T-helper 2 cell treated with Interferon-gamma antibody and Interleukin-4, amounts not matched to agents 5 μg/mL and 100 μg/mL, for 36 hours (primary cell): Measurements from ENCODE around the gene OAF.
"Not testable (repeated sequence)": the region's sequence is repeated elsewhere in the genome, so short reads cannot be mapped to it uniquely, and the experiment has no call there.

ENCODE experiments used
- DNase-seq: peaks from one replicate; pipeline ENCODE4 v3.0.0; 2021; ENCODE audit warnings: low spot score
- H3K27ac Mint-ChIP-seq: one replicate; pipeline ENCODE4 v1.8.0; 2021; ENCODE audit warnings: mild to moderate bottlenecking, mixed read lengths
- H3K27me3 Mint-ChIP-seq: one replicate; pipeline ENCODE4 v1.8.0; 2021; ENCODE audit warnings: low read depth, mixed read lengths
- H3K36me3 Mint-ChIP-seq: one replicate; pipeline ENCODE4 v1.8.0; 2021; ENCODE audit warnings: low read depth, mixed read lengths
- H3K4me1 Mint-ChIP-seq: one replicate; pipeline ENCODE4 v1.8.0; 2021; ENCODE audit warnings: low read depth, mixed read lengths
- H3K4me3 Mint-ChIP-seq: one replicate; pipeline ENCODE4 v1.8.0; 2022; ENCODE audit warnings: mild to moderate bottlenecking, moderate library complexity, mixed read lengths
- H3K9me3 Mint-ChIP-seq: one replicate; pipeline ENCODE4 v1.8.0; 2021; ENCODE audit warnings: mixed read lengths

OAF gene

GRCh38 chr11:120179057-120179672 lies 31.7 kb upstream of the OAF start:
- peaks cover 16% of the 10 kb centered on the region for H3K27me3 Mint-ChIP-seq
- H3K36me3 Mint-ChIP-seq = no peaks in the 10 kb centered on the region
- no peak for DNase-seq
- H3K27ac Mint-ChIP-seq = no peak overlapping the region
- no peak overlapping the region for H3K4me3 Mint-ChIP-seq
- no peaks in the 10 kb centered on the region for H3K4me1 Mint-ChIP-seq
- no peaks in the 10 kb centered on the region for H3K9me3 Mint-ChIP-seq

- not testable (repeated sequence) for H3K9me3 Mint-ChIP-seq, H3K27ac Mint-ChIP-seq, H3K4me3 Mint-ChIP-seq, H3K27me3 Mint-ChIP-seq, H3K36me3 Mint-ChIP-seq, H3K4me1 Mint-ChIP-seq, DNase-seq
These were observed 30.8 kb upstream of the OAF start for GRCh38 chr11:120180063-120180462.

- Mint-ChIP-seq H3K9me3 (no peaks in the 10 kb centered on the region), H3K27me3 (peaks cover 7% of the 10 kb centered on the region), H3K4me1 (no peaks in the 10 kb centered on the region), H3K27ac (no peak overlapping the region), H3K36me3 (no peaks in the 10 kb centered on the region), H3K4me3 (no peak overlapping the region)
- no peak for DNase-seq
These were observed 30.1 kb upstream of the OAF start for GRCh38 chr11:120180551-120181232.

GRCh38 chr11:120181376-120181975 lies 29.4 kb upstream of the OAF start:
- no peak for DNase-seq
- H3K27me3 Mint-ChIP-seq = peaks cover 12% of the 10 kb centered on the region
- H3K9me3 Mint-ChIP-seq = no peaks in the 10 kb centered on the region
- H3K27ac Mint-ChIP-seq = no peak overlapping the region
- no peaks in the 10 kb centered on the region for H3K36me3 Mint-ChIP-seq
- no peak overlapping the region for H3K4me3 Mint-ChIP-seq
- no peaks in the 10 kb centered on the region for H3K4me1 Mint-ChIP-seq

- H3K4me1 Mint-ChIP-seq = no peaks in the 10 kb centered on the region
- H3K27me3 Mint-ChIP-seq = peaks cover 13% of the 10 kb centered on the region
- H3K9me3 Mint-ChIP-seq = no peaks in the 10 kb centered on the region
- no peak overlapping the region for H3K27ac Mint-ChIP-seq
- no peak for DNase-seq
- H3K4me3 Mint-ChIP-seq = no peak overlapping the region
- no peaks in the 10 kb centered on the region for H3K36me3 Mint-ChIP-seq
These were observed 28.5 kb upstream of the OAF start for GRCh38 chr11:120182372-120182771.

GRCh38 chr11:120182790-120183491 lies 27.9 kb upstream of the OAF start:
- Mint-ChIP-seq H3K4me1 (no peaks in the 10 kb centered on the region), H3K4me3 (no peak overlapping the region), H3K27me3 (peaks cover 12% of the 10 kb centered on the region), H3K27ac (no peak overlapping the region), H3K36me3 (no peaks in the 10 kb centered on the region), H3K9me3 (no peaks in the 10 kb centered on the region)
- DNase-seq = no peak

- no peak for DNase-seq
- Mint-ChIP-seq H3K36me3 (no peaks in the 10 kb centered on the region), H3K9me3 (no peaks in the 10 kb centered on the region), H3K27ac (no peak overlapping the region), H3K4me3 (no peak overlapping the region), H3K4me1 (no peaks in the 10 kb centered on the region), H3K27me3 (peaks cover 12% of the 10 kb centered on the region)
These were observed 27.1 kb upstream of the OAF start for GRCh38 chr11:120183701-120184141.

GRCh38 chr11:120184371-120184945 lies 26.4 kb upstream of the OAF start:
- no peak for DNase-seq
- H3K9me3 Mint-ChIP-seq = no peaks in the 10 kb centered on the region
- no peak overlapping the region for H3K4me3 Mint-ChIP-seq
- no peaks in the 10 kb centered on the region for H3K4me1 Mint-ChIP-seq
- H3K27me3 Mint-ChIP-seq = peaks cover 12% of the 10 kb centered on the region
- no peaks in the 10 kb centered on the region for H3K36me3 Mint-ChIP-seq
- H3K27ac Mint-ChIP-seq = no peak overlapping the region

- Mint-ChIP-seq H3K4me3 (no peak overlapping the region), H3K27ac (no peak overlapping the region), H3K4me1 (no peaks in the 10 kb centered on the region), H3K36me3 (no peaks in the 10 kb centered on the region), H3K9me3 (no peaks in the 10 kb centered on the region), H3K27me3 (peaks cover 12% of the 10 kb centered on the region)
- DNase-seq = no peak
These were observed 25.7 kb upstream of the OAF start for GRCh38 chr11:120184946-120185705.

- DNase-seq = no peak
- Mint-ChIP-seq H3K27me3 (peaks cover 12% of the 10 kb centered on the region), H3K4me1 (no peaks in the 10 kb centered on the region), H3K9me3 (no peaks in the 10 kb centered on the region), H3K36me3 (no peaks in the 10 kb centered on the region), H3K27ac (no peak overlapping the region), H3K4me3 (no peak overlapping the region)
These were observed 25.0 kb upstream of the OAF start for GRCh38 chr11:120185706-120186455.

- H3K36me3 Mint-ChIP-seq = no peaks in the 10 kb centered on the region
- no peak for DNase-seq
- H3K9me3 Mint-ChIP-seq = no peaks in the 10 kb centered on the region
- no peaks in the 10 kb centered on the region for H3K4me1 Mint-ChIP-seq
- H3K27me3 Mint-ChIP-seq = peaks cover 12% of the 10 kb centered on the region
- H3K4me3 Mint-ChIP-seq = no peak overlapping the region
- no peak overlapping the region for H3K27ac Mint-ChIP-seq
These were observed 24.4 kb upstream of the OAF start for GRCh38 chr11:120186456-120186773.

- H3K27me3 Mint-ChIP-seq = peaks cover 12% of the 10 kb centered on the region
These were observed 23.8 kb upstream of the OAF start for GRCh38 chr11:120186774-120187591.

More at GRCh38 chr11:120186774-120187591, 23.8 kb upstream of the OAF start:
- peak; percentile 44 for DNase-seq
- Mint-ChIP-seq H3K27ac (no peak overlapping the region), H3K36me3 (no peaks in the 10 kb centered on the region), H3K4me3 (no peak overlapping the region), H3K9me3 (no peaks in the 10 kb centered on the region), H3K4me1 (no peaks in the 10 kb centered on the region)
